LHCN-M2 (cell line): ENCODE results near the gene ASGR1. TPM values are rescaled to one million over a fixed set of nuclear protein-coding genes. Genes with fewer than 3 reads are reported as not detected.
A peak's percentile ranks its signal among the peaks of the same experiment; 100 is the strongest.
"Not testable (repeated sequence)": the region's sequence is repeated elsewhere in the genome, so short reads cannot be mapped to it uniquely, and the experiment has no call there.

Source experiments
- DNase-seq: peaks from one replicate; pipeline ENCODE4 v3.0.0-alpha.2; 2012; ENCODE audit warnings: low read depth
- total RNA-seq: library from RNA; depleted of rRNA; stranded (reverse); fragments of >200 nt; gene quantifications from 2 replicates; pipeline ENCODE4 v1.2.3, GENCODE V29; 2014

ASGR1 gene
- total RNA-seq, 1 experiment from 2014 or later, result 0.29 TPM

DNA sequence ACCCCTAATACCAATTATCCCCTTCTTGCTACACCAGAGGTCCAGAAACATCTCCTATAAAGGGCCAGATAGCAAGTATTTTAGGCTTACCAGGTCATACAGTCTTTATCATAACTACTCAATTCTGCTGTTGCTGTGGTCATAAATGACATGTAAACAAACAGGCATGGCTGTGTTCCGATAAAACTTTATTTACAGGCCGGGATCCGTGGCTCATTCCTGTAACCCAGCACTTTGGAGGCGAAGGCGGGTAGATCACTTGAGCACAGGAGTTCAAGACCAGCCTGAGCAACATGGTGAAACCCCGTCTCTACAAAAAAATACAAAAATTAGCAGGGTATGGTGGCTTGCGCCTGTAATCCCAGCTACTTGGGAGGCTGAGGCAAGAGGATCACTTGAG is 12.3 kb downstream of the ASGR1 start:
- DNase-seq, result no peak

DNA sequence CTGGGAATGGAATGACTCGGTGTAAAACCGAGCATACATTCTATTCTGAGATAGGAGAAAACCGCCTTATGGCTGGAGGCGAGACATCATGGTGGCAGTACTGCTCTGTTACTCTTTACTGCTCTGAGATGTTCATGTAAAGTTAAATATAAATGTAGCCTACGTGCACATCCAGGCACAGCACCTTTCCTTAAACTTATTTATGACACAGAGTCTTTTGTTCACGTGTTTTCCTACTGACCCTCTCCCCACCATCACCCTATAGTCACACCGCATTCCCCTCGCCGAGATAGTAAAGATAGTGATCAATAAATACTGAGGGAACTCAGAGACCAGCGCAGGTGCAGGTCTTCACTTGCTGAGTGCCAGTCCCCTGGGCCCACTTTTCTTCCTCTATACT is 19.6 kb downstream of the ASGR1 start:
- not testable (repeated sequence) for DNase-seq

DNA sequence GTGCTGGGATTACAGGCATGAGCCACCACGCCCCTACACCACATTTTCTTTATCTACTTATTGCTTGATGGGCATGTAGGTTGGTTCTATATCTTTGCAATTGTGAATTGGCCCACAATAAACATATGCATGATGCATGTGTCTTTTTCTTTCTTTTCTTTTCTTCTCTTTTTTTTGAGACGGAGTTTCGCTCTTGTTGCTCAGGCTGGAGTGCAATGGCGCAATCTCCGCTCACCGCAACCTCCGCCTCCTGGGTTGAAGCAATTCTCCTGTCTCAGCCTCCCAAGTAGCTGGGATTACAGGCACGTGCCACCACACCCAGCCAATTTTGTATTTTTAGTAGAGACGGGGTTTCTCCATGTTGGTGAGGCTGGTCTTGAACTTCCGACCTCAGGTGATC is 20.7 kb downstream of the ASGR1 start:
- not testable (repeated sequence) for DNase-seq

DNA sequence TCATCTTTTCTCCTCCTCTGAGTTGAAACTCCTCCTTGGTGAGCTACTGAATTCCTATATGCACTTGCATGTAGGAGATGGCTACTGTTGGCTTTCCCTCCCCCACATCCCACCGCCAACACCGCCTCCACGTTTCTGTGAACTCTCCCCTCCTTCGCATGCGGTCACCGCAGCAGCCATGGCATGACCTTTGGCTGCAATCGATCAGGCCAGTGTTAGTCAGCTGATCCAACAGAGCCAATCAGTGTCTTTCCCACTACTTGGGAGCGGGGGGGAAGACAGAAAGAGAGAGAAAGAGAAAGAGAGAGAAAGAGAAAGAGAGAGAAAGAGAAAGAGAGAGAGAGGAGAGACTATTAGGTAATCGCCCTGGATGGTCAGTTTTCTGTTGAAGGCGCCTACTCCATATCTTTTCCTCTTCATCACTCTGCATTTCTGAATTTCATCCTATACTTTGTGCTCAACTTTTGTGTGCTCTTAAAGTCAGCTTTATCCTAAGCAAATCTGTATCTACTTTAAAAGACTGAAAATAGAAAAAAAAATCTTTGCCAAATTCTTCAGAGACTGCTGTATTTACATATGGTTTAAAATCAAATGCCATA is 22.7 kb downstream of the ASGR1 start:
- DNase-seq, result no peak

DNA sequence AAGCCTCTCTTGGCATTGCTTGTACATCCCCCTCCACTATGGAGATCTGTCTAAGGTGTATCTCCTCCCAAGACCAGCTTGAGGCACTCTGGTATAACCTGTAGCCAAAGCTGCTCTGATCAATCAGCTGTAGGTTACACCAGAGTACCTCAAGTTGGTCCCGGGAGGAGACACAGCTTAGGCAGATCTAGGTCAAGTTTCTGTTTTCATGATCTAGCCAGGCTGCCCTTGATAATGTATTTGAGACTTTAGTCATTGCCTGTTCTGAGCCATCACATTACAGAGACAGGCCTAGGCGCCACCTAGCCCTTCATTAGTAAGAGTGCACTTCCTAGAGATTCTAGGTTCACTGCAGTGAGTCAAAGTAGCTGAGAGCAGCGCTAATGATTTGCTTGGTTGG is 31.4 kb downstream of the ASGR1 start:
- peak; percentile 14 for DNase-seq

DNA sequence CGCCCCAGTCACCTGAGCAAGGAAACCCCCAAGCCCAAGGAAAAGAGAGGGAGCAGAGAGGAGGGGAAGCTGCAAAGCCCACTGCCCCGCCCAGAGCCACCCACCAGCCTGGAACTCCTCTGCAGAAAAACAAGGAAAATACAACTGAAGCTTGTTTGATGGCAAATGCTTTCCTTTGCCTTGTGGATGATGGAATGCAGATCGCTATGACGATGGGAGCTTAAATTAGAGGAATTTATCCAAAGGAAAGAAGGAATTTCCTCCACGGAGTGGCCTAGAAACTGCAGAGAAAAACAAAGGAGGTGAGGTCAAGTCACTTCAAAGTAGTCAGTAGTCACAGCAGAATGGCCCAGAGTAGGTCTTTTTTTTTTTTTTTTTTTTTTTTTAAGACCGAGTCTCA is 33.1 kb downstream of the ASGR1 start:
- no peak for DNase-seq

DNA sequence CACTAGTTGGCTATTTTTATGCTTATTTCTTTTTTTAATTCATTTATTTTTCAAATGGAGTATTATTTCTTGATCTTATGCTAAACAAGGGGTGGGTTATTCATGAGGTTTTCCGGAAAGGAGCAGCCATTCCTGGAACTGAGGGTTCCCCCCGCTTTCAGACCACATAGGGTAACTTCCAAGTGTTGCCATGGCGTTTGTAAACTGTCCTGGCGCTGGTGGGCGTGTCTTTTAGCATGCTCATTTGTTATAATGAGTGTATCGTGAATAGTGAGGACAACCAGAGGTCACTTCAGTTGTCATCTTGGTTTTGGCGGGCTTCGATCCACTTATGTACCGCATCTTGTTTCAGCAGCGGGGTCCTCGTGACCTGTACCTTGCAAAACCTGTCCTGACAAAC is 35.0 kb downstream of the ASGR1 start:
- no peak for DNase-seq

DNA sequence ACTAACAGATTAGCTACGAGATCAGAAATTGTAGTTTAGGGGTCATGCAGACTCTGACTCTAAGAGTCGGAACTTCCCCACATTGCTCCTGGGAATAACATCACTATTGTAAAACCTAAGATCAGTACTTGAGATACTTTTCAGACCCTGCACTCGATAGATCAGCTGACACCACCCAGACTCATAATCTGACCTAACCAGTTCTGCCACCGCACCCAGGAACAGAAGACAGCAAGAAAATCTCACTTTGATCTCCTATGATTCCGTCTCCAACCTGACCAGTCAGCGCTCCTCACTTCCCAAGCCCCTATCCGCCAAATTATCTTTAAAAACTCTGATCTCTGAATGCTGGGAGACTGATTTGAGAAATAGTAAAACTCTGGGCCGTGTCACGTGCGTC is 37.3 kb downstream of the ASGR1 start:
- no peak for DNase-seq

DNA sequence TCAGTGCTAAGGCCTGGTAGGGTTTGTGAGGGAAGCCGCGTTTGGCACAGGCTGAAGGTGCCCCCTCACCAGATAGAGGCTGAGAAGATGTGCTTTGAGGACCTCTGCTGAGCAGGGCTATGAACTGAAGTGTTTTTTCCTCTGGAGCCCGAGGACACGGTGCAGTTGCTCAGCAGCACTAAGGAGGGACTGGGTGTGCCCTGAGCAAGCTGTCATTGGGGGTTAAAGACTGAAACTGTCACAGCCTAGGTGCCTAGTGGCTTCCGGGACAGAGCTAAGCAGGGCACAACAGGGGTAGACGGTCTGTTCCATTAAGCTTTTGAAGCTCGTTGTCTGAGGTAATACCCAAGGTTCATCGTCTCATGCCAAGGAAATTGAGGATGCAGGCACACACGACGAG is 39.8 kb downstream of the ASGR1 start:
- DNase-seq, result no peak

DNA sequence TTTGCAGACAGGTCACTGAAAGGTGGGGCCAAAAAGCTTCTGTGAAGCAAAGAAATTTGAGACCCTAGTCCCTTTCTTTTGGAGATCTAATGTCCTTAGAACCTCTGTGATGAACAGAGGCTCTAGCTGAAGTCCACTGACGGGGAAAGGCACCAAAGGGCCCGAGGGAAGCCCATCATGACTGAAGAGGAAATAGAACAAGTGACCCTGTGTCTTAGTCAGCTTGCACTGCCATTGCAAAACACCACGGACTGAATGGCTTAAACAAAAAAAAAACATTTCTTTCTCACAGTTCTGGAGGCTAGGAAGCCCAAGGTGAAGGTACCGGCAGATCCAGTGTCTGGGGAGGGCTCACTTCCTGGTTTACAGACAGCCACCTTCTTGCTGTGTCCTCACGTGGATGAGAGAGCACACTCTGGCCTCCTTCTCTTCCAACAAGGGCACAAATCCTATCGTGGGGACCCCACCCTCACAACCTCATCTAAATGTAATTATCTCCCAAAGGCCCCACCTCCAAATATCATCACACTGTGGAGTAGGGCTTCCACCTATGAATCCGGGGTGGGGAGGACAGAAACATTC is 40.3 kb downstream of the ASGR1 start:
- no peak for DNase-seq

DNA sequence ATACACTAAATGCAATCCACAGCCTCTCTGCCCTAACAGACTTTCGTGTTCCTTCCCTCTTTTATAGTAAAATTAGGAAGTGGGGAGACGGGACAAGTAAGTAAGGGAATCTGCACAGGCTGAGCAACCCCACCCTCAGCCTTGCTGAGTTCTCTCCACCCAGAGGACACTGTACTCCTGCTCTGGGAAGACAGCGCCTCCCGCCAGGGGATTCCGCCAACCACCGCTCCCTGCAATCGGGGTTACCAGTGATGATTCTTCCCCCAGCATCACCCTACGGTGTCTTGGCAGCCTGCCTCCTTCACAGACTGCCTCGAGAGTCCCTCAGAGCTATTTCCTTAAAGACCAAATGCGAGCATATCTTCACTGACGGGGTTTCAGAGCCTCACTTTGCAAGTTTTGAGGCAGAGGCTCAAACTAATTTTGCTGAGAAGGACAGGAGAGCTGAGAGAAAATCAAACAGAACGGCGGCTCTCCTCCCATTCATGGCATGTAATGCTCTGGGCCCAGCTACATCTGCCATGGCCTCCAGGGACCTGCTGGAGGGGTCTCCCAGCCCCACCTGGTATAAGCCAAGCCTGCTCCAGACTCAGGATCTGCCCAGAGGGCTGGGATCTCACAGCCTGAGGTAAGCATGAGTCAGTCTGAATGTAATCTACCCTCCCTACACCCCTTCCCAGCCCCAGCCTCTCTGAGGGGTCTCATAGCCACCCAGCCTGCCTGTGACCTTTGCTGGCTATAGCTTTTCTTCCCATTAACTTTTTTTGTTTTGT is 41.8 kb downstream of the ASGR1 start:
- no peak for DNase-seq

DNA sequence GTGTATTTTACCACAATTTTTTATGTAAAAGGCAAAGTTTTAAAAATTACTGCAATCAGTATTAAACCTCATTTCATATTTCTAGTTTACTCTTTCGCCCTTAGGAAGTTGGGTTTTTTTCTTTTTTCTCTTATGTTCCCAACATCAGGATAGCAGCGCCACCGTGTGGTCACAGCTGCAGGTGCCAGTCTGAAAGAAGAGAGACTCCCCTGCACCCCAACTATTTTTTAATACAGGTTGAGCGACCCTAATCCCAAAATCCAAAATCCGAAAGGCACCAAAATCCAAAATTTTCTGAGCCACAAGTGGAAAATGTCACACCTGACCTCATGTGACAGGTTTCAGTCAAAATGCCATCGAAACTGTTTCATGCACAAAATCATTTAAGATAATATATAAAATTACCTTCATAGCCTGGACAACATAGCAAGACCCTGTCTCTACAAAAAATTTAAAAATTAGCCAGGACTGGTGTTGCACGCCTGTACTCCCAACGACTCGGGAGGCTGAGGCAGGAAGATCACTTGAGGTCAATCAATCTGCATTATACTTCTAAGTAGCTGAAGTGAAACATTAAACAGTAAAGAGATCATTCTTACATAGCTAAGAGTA is 42.8 kb downstream of the ASGR1 start:
- peak; percentile 63 for DNase-seq

DNA sequence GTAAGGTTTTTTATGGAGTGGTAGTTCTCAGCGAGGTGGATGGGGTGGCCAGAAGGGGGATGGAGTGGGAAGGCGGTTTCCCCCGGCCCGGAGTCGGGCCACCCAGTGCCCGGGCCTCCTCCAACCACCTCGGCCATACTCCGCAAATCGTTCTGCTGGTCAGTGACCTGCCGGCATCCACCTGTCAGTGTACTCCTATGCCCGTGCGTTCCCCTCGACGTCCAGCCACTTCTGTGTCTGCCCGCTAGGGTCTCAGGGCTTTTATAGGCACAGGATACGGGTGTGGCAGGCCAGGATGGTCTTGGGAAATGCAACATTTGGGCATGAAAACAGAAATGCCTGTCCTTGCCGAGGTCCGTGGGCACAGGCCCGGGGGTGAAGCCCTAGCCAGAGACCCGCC is 45.3 kb downstream of the ASGR1 start:
- no peak for DNase-seq

DNA sequence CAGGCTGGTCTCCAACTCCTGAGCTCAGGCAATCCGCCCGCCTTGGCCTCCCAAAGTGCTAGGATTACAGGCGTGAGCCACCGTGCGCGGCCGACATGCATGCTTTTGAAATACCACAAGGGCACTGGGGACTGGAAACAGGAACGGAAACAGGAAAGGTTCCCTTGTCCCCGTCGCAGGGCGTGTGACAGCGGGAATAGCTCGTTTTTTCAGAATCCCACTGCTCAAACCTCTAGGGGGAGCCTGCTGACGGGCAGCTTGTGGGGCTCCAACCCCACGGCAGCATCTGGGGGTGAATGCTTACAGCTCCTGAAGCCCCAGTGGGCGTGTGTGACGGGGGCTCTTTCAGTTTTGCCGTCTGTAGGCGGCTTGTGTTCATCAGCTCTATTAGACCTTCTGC is 45.7 kb downstream of the ASGR1 start:
- DNase-seq, result no peak

DNA sequence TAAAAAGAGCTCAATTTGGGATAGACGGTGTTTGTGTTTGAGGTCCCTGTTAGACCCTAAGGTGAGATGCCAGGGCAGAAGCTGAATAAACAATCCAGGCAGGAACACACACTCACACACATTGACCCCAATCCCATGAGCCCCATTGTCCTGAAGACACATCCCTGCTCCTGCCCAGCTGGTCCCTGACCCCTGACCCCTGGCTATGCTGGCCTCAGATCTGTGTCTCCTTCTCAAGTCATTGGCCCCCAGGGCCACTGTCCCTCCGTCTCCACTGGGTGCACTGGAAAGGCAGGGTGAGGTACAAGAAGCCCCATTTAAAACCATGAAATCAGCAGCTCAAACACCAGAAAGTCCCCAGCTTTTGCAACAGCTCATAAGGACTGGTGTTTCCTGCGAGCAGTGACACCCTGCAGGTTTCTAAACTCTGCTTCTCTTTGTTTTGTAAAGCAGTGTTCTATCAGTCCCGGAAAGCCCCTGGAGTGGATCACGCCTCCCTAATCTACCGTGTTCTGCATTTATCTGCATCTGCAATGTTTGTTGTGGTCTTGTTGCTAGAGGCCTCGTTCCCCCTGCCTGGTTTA is 46.6 kb downstream of the ASGR1 start:
- no peak for DNase-seq

DNA sequence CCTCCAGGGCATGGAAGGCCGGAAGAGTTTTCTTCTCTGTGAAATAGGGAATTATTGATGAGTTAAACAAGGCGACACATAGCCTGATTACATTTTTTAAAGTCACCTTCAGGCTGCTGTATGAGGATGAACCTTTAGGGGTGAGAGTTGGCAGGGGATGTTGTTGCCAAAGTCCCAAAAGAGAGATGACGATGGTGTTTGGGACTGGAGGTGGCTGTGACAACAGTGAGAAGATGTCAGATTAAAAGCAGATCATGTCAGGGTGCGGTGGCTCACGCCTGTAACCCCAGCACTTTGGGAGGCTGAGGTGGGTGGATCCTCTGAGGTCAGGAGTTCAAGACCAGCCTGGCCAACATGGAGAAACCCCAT is 47.8 kb downstream of the ASGR1 start:
- no peak for DNase-seq

DNA sequence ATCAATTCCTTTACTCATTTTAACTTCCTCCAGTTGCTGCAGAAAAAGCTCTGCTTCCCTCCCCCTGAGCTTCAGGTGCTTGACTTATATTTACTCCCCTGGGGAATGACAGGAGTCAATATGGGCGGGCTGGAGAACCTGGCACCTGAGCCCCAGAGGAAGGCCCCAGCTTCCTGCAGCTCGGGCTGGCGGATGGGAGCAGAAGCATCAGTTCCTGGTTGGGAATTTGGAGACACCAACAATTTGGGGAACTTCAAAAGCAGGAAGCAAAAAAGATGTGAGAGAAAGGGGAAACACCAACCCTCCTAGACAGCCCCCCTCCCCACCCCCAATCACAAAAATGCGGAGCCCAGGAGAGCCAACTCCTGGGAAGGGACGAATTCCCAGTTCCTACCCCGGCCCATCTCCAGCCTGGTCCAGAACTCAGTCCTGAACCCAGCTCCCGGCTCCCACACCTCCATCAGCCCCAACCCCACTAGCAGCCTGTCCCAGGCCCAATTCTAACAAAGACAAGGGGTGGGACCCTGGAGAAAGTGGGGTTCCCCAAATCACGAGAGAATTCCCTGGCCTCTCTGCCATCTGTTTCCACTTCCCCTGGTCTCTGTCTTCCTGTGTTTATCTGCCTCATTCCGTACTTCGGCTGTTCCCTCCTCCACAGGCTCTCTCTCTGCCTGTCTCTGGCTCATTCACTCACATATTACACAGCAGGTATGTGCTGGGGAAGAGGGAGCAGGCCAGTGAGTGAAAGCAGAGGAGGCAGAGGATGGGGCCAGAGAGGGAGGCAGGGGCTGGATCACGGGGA is 48.3 kb downstream of the ASGR1 start:
- DNase-seq, result no peak

DNA sequence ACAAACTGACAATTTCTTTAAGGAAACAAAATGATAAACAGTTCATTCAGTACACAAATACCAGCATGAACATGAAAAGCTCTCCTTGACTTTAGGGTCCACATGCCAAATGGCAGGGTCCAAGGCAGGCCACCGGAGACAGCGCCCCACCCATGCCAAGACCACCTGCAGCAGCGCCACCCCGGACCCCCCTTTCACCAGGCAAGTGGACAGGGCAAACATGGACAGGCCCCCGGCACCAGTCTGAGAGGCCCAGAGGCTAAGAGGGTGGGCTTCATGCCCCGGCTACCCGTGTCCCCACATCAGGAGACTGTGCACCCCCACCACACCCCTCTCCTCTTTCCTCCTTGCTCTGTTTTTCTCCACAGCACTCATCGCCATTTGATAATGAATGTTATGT is 49.9 kb downstream of the ASGR1 start:
- DNase-seq, result no peak

DNA sequence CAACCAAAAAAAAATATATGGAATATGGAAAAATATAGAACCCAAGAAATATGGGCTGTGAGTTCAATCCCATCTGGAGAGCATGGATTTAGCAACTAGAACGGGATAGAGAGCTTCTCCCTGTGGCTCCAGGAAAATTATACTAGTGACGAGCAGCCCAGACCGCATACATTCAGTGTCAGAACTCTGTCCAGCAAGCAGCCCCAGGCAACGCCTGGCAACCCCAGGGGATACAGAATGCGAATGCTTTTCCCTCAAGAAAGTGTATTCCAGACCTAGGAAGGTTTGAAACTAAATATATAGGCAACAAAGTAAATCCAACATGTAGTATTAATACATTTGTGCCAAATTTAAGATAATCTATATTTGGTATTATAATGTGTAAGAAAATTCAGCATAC is 51.0 kb downstream of the ASGR1 start:
- DNase-seq, result no peak

DNA sequence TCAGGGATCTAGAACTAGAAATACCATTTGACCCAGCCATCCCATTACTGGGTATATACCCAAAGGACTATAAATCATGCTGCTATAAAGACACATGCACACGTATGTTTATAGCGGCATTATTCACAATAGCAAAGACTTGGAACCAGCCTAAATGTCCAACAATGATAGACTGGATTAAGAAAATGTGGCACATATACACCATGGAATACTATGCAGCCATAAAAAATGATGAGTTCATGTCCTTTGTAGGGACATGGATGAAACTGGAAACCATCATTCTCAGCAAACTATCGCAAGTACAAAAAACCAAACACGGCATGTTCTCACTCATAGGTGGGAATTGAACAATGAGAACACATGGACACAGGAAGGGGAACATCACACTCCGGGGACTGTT is 51.7 kb downstream of the ASGR1 start:
- DNase-seq, result not testable (repeated sequence)

DNA sequence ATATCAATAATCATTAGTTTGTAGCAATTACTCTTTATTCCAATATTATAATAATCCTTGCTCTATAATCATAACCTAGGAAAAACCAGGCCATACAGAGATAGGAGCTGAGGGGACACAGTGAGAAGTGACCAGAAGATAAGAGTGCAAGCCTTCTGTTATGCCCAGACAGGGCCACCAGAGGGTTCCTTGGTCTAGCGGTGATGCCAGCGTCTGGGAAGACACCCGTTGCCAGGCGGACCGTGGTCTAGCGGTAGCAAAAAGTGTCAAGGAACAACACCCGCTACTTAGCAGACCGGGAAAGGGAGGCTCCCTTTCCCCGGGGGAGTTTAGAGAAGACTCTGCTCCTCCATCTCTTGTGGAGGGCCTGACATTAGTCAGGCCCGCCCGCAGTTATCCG is 52.8 kb downstream of the ASGR1 start:
- DNase-seq, result not testable (repeated sequence)

DNA sequence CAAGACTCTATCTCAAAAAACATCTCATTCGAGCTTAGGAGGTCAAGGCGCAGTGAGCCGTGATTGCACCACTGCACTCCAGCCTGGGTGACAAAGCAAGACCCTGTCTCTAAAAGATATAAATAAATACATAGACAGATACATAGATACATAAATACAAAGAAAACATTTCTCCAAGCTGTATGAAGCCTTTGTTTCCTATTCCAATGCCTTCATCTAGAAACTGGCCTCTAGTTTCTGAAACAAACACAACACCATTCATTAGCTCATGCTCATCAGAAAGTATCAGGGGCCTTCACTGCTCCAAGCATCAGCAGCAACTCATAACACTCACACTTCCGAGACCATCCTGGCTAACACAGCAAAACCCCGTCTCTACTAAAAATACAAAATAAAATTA is 54.2 kb downstream of the ASGR1 start:
- no peak for DNase-seq
